Common myeloid progenitor, CD34-positive (primary cell): ENCODE results near the gene SAMD4A.
A peak's percentile ranks its signal among the peaks of the same experiment; 100 is the strongest.

Source experiments
- CTCF ChIA-PET: fragments of 350-600 bp; sonication (Branson Sonifier 250); formaldehyde crosslinking; loops from one replicate; lab custom pipeline; 2021; ENCODE audit warnings: antibody characterized with exemption; lab: Charles Lee
- POLR2A ChIA-PET: fragments of 350-600 bp; sonication (Branson Sonifier 250); formaldehyde crosslinking; loops from one replicate; lab custom pipeline; 2021; ENCODE audit warnings: antibody characterized with exemption; lab: Charles Lee
- DNase-seq, 3 donors: peaks; one replicate each; pipeline versions ENCODE4 v3.0.0 to v3.0.0-alpha.2; 2013
- H3K27ac ChIP-seq, 2 experiments: 1 replicate in 1 of 2; 2 replicates in 1 of 2; pipeline ENCODE4 v1.7.0; 2013; ENCODE audit warnings: inconsistent platforms in 2 of 2, low read length in 2 of 2, mild to moderate bottlenecking in 2 of 2, low read depth in 1 of 2, moderate library complexity in 1 of 2; ENCODE audit not compliant: severe bottlenecking in 2 of 2, insufficient read depth in 1 of 2, poor library complexity in 1 of 2
- H3K27me3 ChIP-seq, 5 experiments: replicated peaks in 2 of 5; 1 replicate in 3 of 5; 2 replicates in 2 of 5; pipeline versions ENCODE4 v1.6.1 to v1.7.0; 2013; ENCODE audit warnings: low read length in 4 of 5, mild to moderate bottlenecking in 2 of 5, moderate library complexity in 2 of 5, inconsistent platforms in 1 of 5; ENCODE audit not compliant: insufficient read depth in 5 of 5, control insufficient read depth in 4 of 5
- H3K36me3 ChIP-seq, 4 experiments: 1 replicate in 2 of 4; 2 replicates in 2 of 4; pipeline versions ENCODE4 v1.6.1 to v1.7.0; 2013; ENCODE audit warnings: low read length in 3 of 4, control low read depth in 1 of 4, mild to moderate bottlenecking in 1 of 4; ENCODE audit not compliant: control insufficient read depth in 4 of 4, insufficient read depth in 4 of 4
- H3K4me1 ChIP-seq, 4 experiments: 1 replicate in 3 of 4; 2 replicates in 1 of 4; pipeline versions ENCODE4 v1.6.1 to v1.7.1; 2013; ENCODE audit warnings: low read length in 3 of 4, mild to moderate bottlenecking in 3 of 4, control low read depth in 1 of 4, inconsistent platforms in 1 of 4, moderate library complexity in 1 of 4; ENCODE audit not compliant: control insufficient read depth in 4 of 4, insufficient read depth in 4 of 4; ENCODE audit errors: control extremely low read depth in 1 of 4
- H3K4me3 ChIP-seq, 7 experiments: 1 replicate in 4 of 7; 2 replicates in 3 of 7; pipeline versions ENCODE4 v1.5.1 to v1.7.0; 2013; ENCODE audit warnings: mild to moderate bottlenecking in 7 of 7, low read length in 6 of 7, moderate library complexity in 6 of 7, inconsistent platforms in 2 of 7, low read depth in 2 of 7, control low read depth in 1 of 7; ENCODE audit not compliant: insufficient read depth in 4 of 7, control insufficient read depth in 1 of 7; ENCODE audit errors: extremely low read depth in 1 of 7
- H3K9me3 ChIP-seq, 5 experiments: 1 replicate in 4 of 5; 2 replicates in 1 of 5; pipeline versions ENCODE4 v1.6.1 to v1.7.1; 2013; ENCODE audit warnings: low read length in 4 of 5, mild to moderate bottlenecking in 2 of 5, inconsistent platforms in 1 of 5, low read depth in 1 of 5, moderate library complexity in 1 of 5; ENCODE audit not compliant: control insufficient read depth in 4 of 5, insufficient read depth in 2 of 5; ENCODE audit errors: control extremely low read depth in 1 of 5
- WGBS: methylation state at CpG from one replicate; pipeline ENCODE4 v1.1.5; 2013; ENCODE audit not compliant: insufficient coverage; 5-methylcytosine and 5-hydroxymethylcytosine counted together

The SAMD4A gene

GRCh38 chr14:54550514-54550913 is 16.4 kb upstream of the SAMD4A start:
- H3K9me3 ChIP-seq, result no peaks in the 10 kb centered on the region
- no peak overlapping the region for H3K27ac ChIP-seq
- H3K27me3 ChIP-seq, result no peaks in the 10 kb centered on the region
- H3K36me3 ChIP-seq, result no peaks in the 10 kb centered on the region
- no peak for DNase-seq
- ChIA-PET CTCF (interaction anchor here (0.5 to 2.4 kb wide), 4 partner anchors 11 to 255 kb away, joined by 3 to 9 read pairs (median 3); no protein-coding TSS in a partner anchor), POLR2A (no interaction called here)
- no CpG with 5 or more reads among the region's 1 CpG for WGBS
- H3K4me1 ChIP-seq, result no peaks in the 10 kb centered on the region
- H3K4me3 ChIP-seq, result no peak overlapping the region

DNA sequence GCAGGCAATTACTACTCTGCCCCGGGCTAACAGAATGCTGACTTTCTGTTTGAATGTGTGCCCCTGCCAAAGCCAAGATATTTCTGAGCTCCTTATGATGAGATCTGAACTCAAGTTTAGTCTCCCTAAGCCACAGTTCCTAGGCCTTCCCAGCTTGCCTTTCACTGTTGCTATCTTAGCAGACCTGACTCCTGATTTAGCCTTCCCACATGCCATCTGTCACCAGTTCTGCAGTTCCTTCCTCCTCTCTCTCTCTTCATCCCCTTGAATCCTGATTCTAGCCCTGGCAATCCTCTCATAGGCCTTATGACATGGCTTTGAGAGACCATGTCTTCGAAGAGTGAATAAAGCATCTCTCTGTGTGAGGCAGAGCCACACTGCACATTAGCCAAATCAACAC is 12.5 kb upstream of the SAMD4A start:
- no peaks in the 10 kb centered on the region for H3K36me3 ChIP-seq
- no peak overlapping the region for H3K27ac ChIP-seq
- ChIA-PET CTCF (interaction anchor here (1.3 kb wide), 1 partner anchor 221 kb away, joined by 5 read pairs; no protein-coding TSS in a partner anchor), POLR2A (no interaction called here)
- 100% methylated on average over 1 of the region's 2 CpGs for WGBS
- no peak for DNase-seq
- H3K27me3 ChIP-seq, result no peaks in the 10 kb centered on the region
- H3K4me3 ChIP-seq, result no peak overlapping the region
- H3K4me1 ChIP-seq, result no peaks in the 10 kb centered on the region
- no peaks in the 10 kb centered on the region for H3K9me3 ChIP-seq

DNA sequence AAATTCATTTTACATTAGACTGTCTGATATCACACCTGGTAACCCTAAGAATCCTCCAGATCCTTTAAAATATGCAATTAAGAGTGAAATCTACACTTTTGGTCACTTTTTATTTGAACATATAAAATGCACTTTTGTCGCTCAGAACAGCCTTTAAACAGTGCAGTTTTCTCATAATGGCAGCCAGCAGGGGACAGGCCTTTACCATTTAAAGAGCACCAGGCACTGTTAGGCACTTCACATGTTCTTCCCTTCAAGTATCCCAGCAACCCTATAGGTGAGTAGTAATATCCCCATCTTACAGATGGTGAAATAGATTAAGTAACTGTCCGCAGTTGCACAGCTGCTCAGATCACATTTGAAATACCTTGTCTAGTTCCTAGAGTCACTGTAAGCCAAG is 11.3 kb upstream of the SAMD4A start:
- CTCF ChIA-PET, result interaction anchor here (0.9 kb wide), 1 partner anchor 264 kb away, joined by 3 read pairs; no protein-coding TSS in a partner anchor
- 95% methylated on average over 2 of the region's 2 CpGs for WGBS
- POLR2A ChIA-PET, result no interaction called here
- no peak overlapping the region for H3K4me3 ChIP-seq
- H3K27ac ChIP-seq, result no peak overlapping the region
- no peaks in the 10 kb centered on the region for H3K36me3 ChIP-seq
- no peaks in the 10 kb centered on the region for H3K27me3 ChIP-seq
- no peak for DNase-seq
- no peaks in the 10 kb centered on the region for H3K4me1 ChIP-seq
- no peaks in the 10 kb centered on the region for H3K9me3 ChIP-seq

- Histone ChIP-seq H3K4me3 (no peak overlapping the region), H3K9me3 (no peaks in the 10 kb centered on the region), H3K4me1 (no peaks in the 10 kb centered on the region), H3K27me3 (no peaks in the 10 kb centered on the region), H3K36me3 (no peaks in the 10 kb centered on the region), H3K27ac (no peak overlapping the region)
- ChIA-PET POLR2A (no interaction called here), CTCF (interaction anchor here (0.9 to 1.4 kb wide), 3 partner anchors 217 to 263 kb away, joined by 3 to 7 read pairs (median 3); no protein-coding TSS in a partner anchor)
- WGBS, result 100% methylated on average over 3 of the region's 9 CpGs
- no peak for DNase-seq
Observed at GRCh38 chr14:54556535-54556934, 10.4 kb upstream of the SAMD4A start.

DNA sequence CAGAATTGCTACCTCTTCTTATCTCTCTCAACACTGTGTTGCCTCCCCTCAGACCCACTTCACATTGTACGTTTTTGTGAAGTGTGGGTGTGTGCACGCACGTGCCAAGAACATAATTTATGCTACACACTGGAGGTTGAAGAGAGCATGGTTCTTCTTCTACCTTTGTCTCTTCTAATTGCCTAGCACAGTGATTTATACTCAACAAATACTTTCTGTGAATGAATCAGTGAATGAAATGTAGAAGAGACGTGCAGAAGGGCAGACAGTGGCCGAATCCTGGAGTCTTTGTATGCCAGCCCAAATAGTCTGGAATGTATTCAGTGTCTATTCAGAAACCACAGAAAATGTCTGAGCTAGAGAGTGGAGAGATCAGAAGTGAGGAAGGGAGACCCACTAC is 4.6 kb upstream of the SAMD4A start:
- H3K4me1 ChIP-seq, result peaks cover 7 to 33% (median 24%) of the 10 kb centered on the region in 4 experiments
- CTCF ChIA-PET, result interaction anchor here (0.8 to 7.7 kb wide), 4 partner anchors 11 to 244 kb away, joined by 3 to 123 read pairs (median 33); no protein-coding TSS in a partner anchor
- H3K4me3 ChIP-seq, result no peak overlapping the region
- no peak overlapping the region for H3K27ac ChIP-seq
- 94% methylated on average over 2 of the region's 5 CpGs for WGBS
- peaks cover 0 to 8% (median 0%) of the 10 kb centered on the region in 5 experiments for H3K27me3 ChIP-seq
- H3K36me3 ChIP-seq, result no peaks in the 10 kb centered on the region
- no peak for DNase-seq
- H3K9me3 ChIP-seq, result no peaks in the 10 kb centered on the region
- POLR2A ChIA-PET, result no interaction called here

- Histone ChIP-seq H3K4me3 (peak overlapping the region in 5 of 7 experiments; percentile 65 to 92 (median 81)), H3K27me3 (peaks cover 0 to 13% (median 0%) of the 10 kb centered on the region in 5 experiments), H3K9me3 (no peaks in the 10 kb centered on the region), H3K27ac (no peak overlapping the region), H3K36me3 (no peaks in the 10 kb centered on the region), H3K4me1 (peaks cover 7 to 39% (median 32%) of the 10 kb centered on the region in 4 experiments)
- 7% methylated on average over 4 of the region's 9 CpGs for WGBS
- ChIA-PET POLR2A (interaction anchor here (0.6 to 3.1 kb wide), 6 partner anchors 76 to 257 kb away, joined by 3 to 14 read pairs (median 4); no protein-coding TSS in a partner anchor), CTCF (interaction anchor here (0.5 to 7.7 kb wide), 26 partner anchors 9 to 417 kb away, joined by 3 to 123 read pairs (median 5); no protein-coding TSS in a partner anchor)
- peak; percentile 66 to 76 (median 69) for DNase-seq
Observed at GRCh38 chr14:54564071-54564867, 2.7 kb upstream of the SAMD4A start.
